Measurements from ENCODE around the gene LPCAT4.

- TF ChIP-seq, protein P1, sequence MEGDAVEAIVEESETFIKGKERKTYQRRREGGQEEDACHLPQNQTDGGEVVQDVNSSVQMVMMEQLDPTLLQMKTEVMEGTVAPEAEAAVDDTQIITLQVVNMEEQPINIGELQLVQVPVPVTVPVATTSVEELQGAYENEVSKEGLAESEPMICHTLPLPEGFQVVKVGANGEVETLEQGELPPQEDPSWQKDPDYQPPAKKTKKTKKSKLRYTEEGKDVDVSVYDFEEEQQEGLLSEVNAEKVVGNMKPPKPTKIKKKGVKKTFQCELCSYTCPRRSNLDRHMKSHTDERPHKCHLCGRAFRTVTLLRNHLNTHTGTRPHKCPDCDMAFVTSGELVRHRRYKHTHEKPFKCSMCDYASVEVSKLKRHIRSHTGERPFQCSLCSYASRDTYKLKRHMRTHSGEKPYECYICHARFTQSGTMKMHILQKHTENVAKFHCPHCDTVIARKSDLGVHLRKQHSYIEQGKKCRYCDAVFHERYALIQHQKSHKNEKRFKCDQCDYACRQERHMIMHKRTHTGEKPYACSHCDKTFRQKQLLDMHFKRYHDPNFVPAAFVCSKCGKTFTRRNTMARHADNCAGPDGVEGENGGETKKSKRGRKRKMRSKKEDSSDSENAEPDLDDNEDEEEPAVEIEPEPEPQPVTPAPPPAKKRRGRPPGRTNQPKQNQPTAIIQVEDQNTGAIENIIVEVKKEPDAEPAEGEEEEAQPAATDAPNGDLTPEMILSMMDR (IDR thresholded peaks at IDR 0.05): no peak
- no peak for TF ChIP-seq ZFX (IDR thresholded peaks at IDR 0.05; ENCODE audit: borderline replicate concordance)
Measured at GRCh38 chr15:34357653-34358052, 9.3 kb downstream of the LPCAT4 start.
